Uterus (tissue), 4 donors: ENCODE results near the gene CKAP4. TPM values are rescaled to one million over a fixed set of nuclear protein-coding genes. Genes with fewer than 3 reads are reported as not detected.

Experiments
- DNase-seq, 2 donors: peaks; one replicate each; pipeline ENCODE4 v3.0.0-alpha.2; 2019 to 2020
- H3K27ac ChIP-seq, 2 donors: fragments of 200-600 bp; sonication (generic); 1 replicate in 1 of 2; 2 replicates in 1 of 2; pipeline ENCODE4 v1.5.1; 2016 to 2018
- H3K27me3 ChIP-seq, 2 donors: fragments of 200-600 bp; sonication (generic); one replicate each; pipeline ENCODE4 v1.5.1; 2018 to 2019; ENCODE audit warnings: control low read depth in 1 of 2
- H3K36me3 ChIP-seq, 2 donors: fragments of 200-600 bp; sonication (generic); one replicate each; pipeline ENCODE4 v1.5.1; 2019; ENCODE audit warnings: control low read depth in 1 of 2
- H3K4me1 ChIP-seq, 2 donors: fragments of 200-600 bp; sonication (generic); one replicate each; pipeline ENCODE4 v1.5.1; 2018 to 2019; ENCODE audit warnings: control low read depth in 1 of 2
- H3K4me3 ChIP-seq, 2 donors: fragments of 200-600 bp; sonication (generic); 1 replicate in 1 of 2; 2 replicates in 1 of 2; pipeline ENCODE4 v1.5.1; 2018 to 2019; ENCODE audit warnings: mild to moderate bottlenecking in 1 of 2
- H3K9me3 ChIP-seq, 2 donors: fragments of 200-600 bp; sonication (generic); one replicate each; pipeline ENCODE4 v1.5.1; 2019; ENCODE audit warnings: control low read depth in 1 of 2
- CTCF ChIP-seq, 4 experiments: fragments of 200-600 bp in 2 of 4; fragments of 450-650 bp in 2 of 4; sonication (generic) in 2 of 4; IDR thresholded peaks; one replicate each; pipeline ENCODE4 v1.5.1; 2016 to 2019; ENCODE audit warnings: antibody characterized with exemption in 4 of 4, mild to moderate bottlenecking in 2 of 4, moderate library complexity in 1 of 4
- POLR2A ChIP-seq, 2 donors: fragments of 450-650 bp; IDR thresholded peaks; one replicate each; pipeline ENCODE4 v1.6.1; 2016; ENCODE audit warnings: antibody characterized with exemption in 2 of 2, mild to moderate bottlenecking in 1 of 2, moderate library complexity in 1 of 2
- intact Hi-C: fragments of 100-400 bp; cut with DNase I; formaldehyde crosslinking; loops from one replicate; pipeline ENCODE4 v1.15.1; 2023; ENCODE audit warnings: low total_unique reads
- total RNA-seq, 4 donors: library from RNA; depleted of rRNA in 3 of 4; stranded (reverse); fragments of >200 nt in 3 of 4; gene quantifications; one replicate each; pipeline versions ENCODE4 v1.1.0 to v1.2.4, GENCODE V29; 2014 to 2023
- donor health status: DM: yes; HTN: yes; CAD: no.

Gene CKAP4
- total RNA-seq, 4 donors from 2014 or later = 15.6 to 106 (median 40.8) TPM

GRCh38 chr12:106224355-106224706 lies 23.5 kb downstream of the CKAP4 start:
- Histone ChIP-seq H3K9me3 (no peaks in the 10 kb centered on the region), H3K36me3 (no peaks in the 10 kb centered on the region), H3K4me1 (no peaks in the 10 kb centered on the region), H3K27me3 (no peaks in the 10 kb centered on the region), H3K27ac (peak overlapping the region; percentile 39 to 73), H3K4me3 (no peak overlapping the region)
- intact Hi-C loops = loop anchor here (5.0 kb wide), 1 partner anchor 802 kb away; no protein-coding TSS in a partner anchor
- TF ChIP-seq POLR2A (IDR thresholded peaks at IDR 0.05) = no peak
- no peak for TF ChIP-seq CTCF (IDR thresholded peaks at IDR 0.05)
- no peak for DNase-seq

GRCh38 chr12:106223485-106224354 lies 24.1 kb downstream of the CKAP4 start:
- intact Hi-C loops = loop anchor here (5.0 kb wide), 1 partner anchor 801 kb away; no protein-coding TSS in a partner anchor
- Histone ChIP-seq H3K27ac (peak overlapping the region; percentile 39 to 73), H3K9me3 (no peaks in the 10 kb centered on the region), H3K27me3 (no peaks in the 10 kb centered on the region), H3K4me3 (no peak overlapping the region), H3K36me3 (no peaks in the 10 kb centered on the region), H3K4me1 (no peaks in the 10 kb centered on the region)
- DNase-seq = peak; percentile 77
- TF ChIP-seq POLR2A (IDR thresholded peaks at IDR 0.05) = no peak
- peak; percentile 87 to 95 (median 92) for TF ChIP-seq CTCF (IDR thresholded peaks at IDR 0.05)

GRCh38 chr12:106220536-106220935 lies 27.3 kb downstream of the CKAP4 start:
- no peaks in the 10 kb centered on the region for H3K36me3 ChIP-seq
- H3K27ac ChIP-seq = no peak overlapping the region
- H3K4me3 ChIP-seq = no peak overlapping the region
- no peak for DNase-seq
- H3K9me3 ChIP-seq = no peaks in the 10 kb centered on the region
- no peaks in the 10 kb centered on the region for H3K27me3 ChIP-seq
- no peak for TF ChIP-seq CTCF (IDR thresholded peaks at IDR 0.05)
- TF ChIP-seq POLR2A (IDR thresholded peaks at IDR 0.05) = no peak
- intact Hi-C loops = loop anchor here (5.0 kb wide), 1 partner anchor 798 kb away; no protein-coding TSS in a partner anchor
- H3K4me1 ChIP-seq = no peaks in the 10 kb centered on the region

- TF ChIP-seq POLR2A (IDR thresholded peaks at IDR 0.05) (no peak), CTCF (IDR thresholded peaks at IDR 0.05) (no peak)
- Histone ChIP-seq H3K4me1 (no peaks in the 10 kb centered on the region), H3K9me3 (no peaks in the 10 kb centered on the region), H3K27ac (no peak overlapping the region), H3K27me3 (no peaks in the 10 kb centered on the region), H3K36me3 (no peaks in the 10 kb centered on the region), H3K4me3 (no peak overlapping the region)
- intact Hi-C loops = no loop called here
- DNase-seq = no peak
Measured at GRCh38 chr12:106219043-106219442, 28.8 kb downstream of the CKAP4 start.

- Histone ChIP-seq H3K4me1 (no peaks in the 10 kb centered on the region), H3K36me3 (no peaks in the 10 kb centered on the region), H3K27ac (no peak overlapping the region), H3K27me3 (no peaks in the 10 kb centered on the region), H3K9me3 (no peaks in the 10 kb centered on the region), H3K4me3 (no peak overlapping the region)
- no peak for DNase-seq
- intact Hi-C loops = no loop called here
- no peak for TF ChIP-seq POLR2A (IDR thresholded peaks at IDR 0.05)
- no peak for TF ChIP-seq CTCF (IDR thresholded peaks at IDR 0.05)
Measured at GRCh38 chr12:106217706-106218105, 30.1 kb downstream of the CKAP4 start.
